Keratinocyte (primary cell): ENCODE measurements around the gene EIF5B. TPM values are rescaled to one million over a fixed set of nuclear protein-coding genes. Genes with fewer than 3 reads are reported as not detected.
"Not testable (repeated sequence)": the region's sequence is repeated elsewhere in the genome, so short reads cannot be mapped to it uniquely, and the experiment has no call there.

Experiments
- DNase-seq: peaks from one replicate; pipeline ENCODE4 v3.0.0-alpha.2; 2011; ENCODE audit warnings: low read depth, missing footprints, low spot score
- FAIRE-seq: peaks from 2 replicates; lab custom pipeline; 2011; peaks lifted over from hg19 to GRCh38; lab: Jason Lieb, UNC
- H2AFZ ChIP-seq: 2 replicates; pipeline ENCODE4 v1.6.0; 2012; ENCODE audit warnings: low read length, control low read depth, inconsistent platforms; ENCODE audit not compliant: control insufficient read depth
- H3K27ac ChIP-seq: 2 replicates; pipeline ENCODE4 v1.5.1; 2011; ENCODE audit warnings: low read length; ENCODE audit not compliant: control insufficient read depth, insufficient read depth
- H3K27me3 ChIP-seq: 3 replicates; pipeline ENCODE4 v1.6.0; 2011; ENCODE audit warnings: low read length; ENCODE audit not compliant: control insufficient read depth, insufficient read depth; ENCODE audit errors: extremely low read depth
- H3K36me3 ChIP-seq, 2 experiments: 2 replicates in 1 of 2; 3 replicates in 1 of 2; pipeline ENCODE4 v1.5.1; 2011; ENCODE audit warnings: low read length in 2 of 2, mild to moderate bottlenecking in 1 of 2; ENCODE audit not compliant: control insufficient read depth in 2 of 2, insufficient read depth in 2 of 2; ENCODE audit errors: extremely low read depth in 1 of 2
- H3K4me1 ChIP-seq: 3 replicates; pipeline ENCODE4 v1.5.1; 2011; ENCODE audit warnings: low read length; ENCODE audit not compliant: control insufficient read depth, insufficient read depth; ENCODE audit errors: extremely low read depth
- H3K4me2 ChIP-seq: 3 replicates; pipeline ENCODE4 v1.6.0; 2011; ENCODE audit warnings: low read depth, low read length; ENCODE audit not compliant: control insufficient read depth, insufficient read depth; ENCODE audit errors: extremely low read depth
- H3K4me3 ChIP-seq, 3 experiments: fragments of 200-600 bp in 1 of 3; sonication (generic) in 1 of 3; 2 replicates in 2 of 3; 3 replicates in 1 of 3; pipeline ENCODE4 v1.5.1; 2011 to 2016; ENCODE audit warnings: low read length in 3 of 3, mild to moderate bottlenecking in 3 of 3, control low read depth in 2 of 3, inconsistent platforms in 1 of 3, low read depth in 1 of 3, mixed read lengths in 1 of 3, mixed run types in 1 of 3, moderate library complexity in 1 of 3; ENCODE audit not compliant: control insufficient read depth in 2 of 3, insufficient read depth in 2 of 3; ENCODE audit errors: extremely low read depth in 1 of 3
- H3K79me2 ChIP-seq: 2 replicates; pipeline ENCODE4 v1.6.0; 2012; ENCODE audit warnings: low read length; ENCODE audit not compliant: control insufficient read depth, insufficient read depth
- H3K9ac ChIP-seq: 3 replicates; pipeline ENCODE4 v1.6.0; 2011; ENCODE audit warnings: low read length; ENCODE audit not compliant: control insufficient read depth, insufficient read depth; ENCODE audit errors: extremely low read depth
- H3K9me1 ChIP-seq: 3 replicates; pipeline ENCODE4 v1.6.0; 2011; ENCODE audit warnings: low read length; ENCODE audit not compliant: control insufficient read depth, insufficient read depth; ENCODE audit errors: extremely low read depth
- H3K9me3 ChIP-seq: 2 replicates; pipeline ENCODE4 v1.5.1; 2012; ENCODE audit warnings: low read depth, low read length; ENCODE audit not compliant: control insufficient read depth
- H4K20me1 ChIP-seq: 3 replicates; pipeline ENCODE4 v1.6.0; 2011; ENCODE audit warnings: low read length; ENCODE audit not compliant: control insufficient read depth, insufficient read depth; ENCODE audit errors: extremely low read depth
- CTCF ChIP-seq, 3 experiments: IDR thresholded peaks in 1 of 3; conservative IDR thresholded peaks in 1 of 3; optimal IDR thresholded peaks in 1 of 3; 2 replicates in 2 of 3; 3 replicates in 1 of 3; pipeline versions ENCODE3 to v1.5.1; 2011; ENCODE audit warnings: low read length in 3 of 3, mild to moderate bottlenecking in 3 of 3, moderate library complexity in 2 of 3, control low read depth in 1 of 3, inconsistent platforms in 1 of 3; ENCODE audit not compliant: insufficient read depth in 2 of 3; ENCODE audit errors: extremely low read depth in 1 of 3
- EZH2 ChIP-seq: IDR thresholded peaks from one replicate; pipeline ENCODE4 v1.6.1; 2012; ENCODE audit warnings: inconsistent platforms, mild to moderate bottlenecking, low read length, moderate library complexity
- dilution Hi-C: fragments of 300-500 bp; cut with MboI; formaldehyde crosslinking; loops from one replicate; pipeline ENCODE4 v1.7.0; 2020; ENCODE audit warnings: low sequenced_read_pairs; ENCODE audit not compliant: extremely low pct_ligation_motif_present
- polyA plus RNA-seq, 5 experiments: library from polyadenylated mRNA; depleted of rRNA in 3 of 5; stranded (reverse) in 3 of 5; stranded (forward) in 1 of 5; unstranded in 1 of 5; fragments of >200 nt; gene quantifications; 1 replicate in 1 of 5; 2 replicates in 3 of 5; 3 replicates in 1 of 5; pipeline versions ENCODE4 v1.2.1 to v1.2.3, GENCODE V29; 2011 to 2012; ENCODE audit warnings: missing spikeins in 2 of 5, low read depth in 1 of 5, low replicate concordance in 1 of 5

EIF5B gene
- polyA plus RNA-seq, 1 donor (not counting 4 experiments of a cell fraction or from before 2014, with no cell fraction given): 32.6 TPM

- Histone ChIP-seq H3K9ac (no peak overlapping the region), H3K4me2 (no peak overlapping the region), H3K27ac (no peak overlapping the region), H3K4me3 (no peak overlapping the region), H3K4me1 (peaks cover 17% of the 10 kb centered on the region), H3K79me2 (peaks cover 98% of the 10 kb centered on the region), H4K20me1 (peaks cover 19% of the 10 kb centered on the region), H2AFZ (no peak overlapping the region), H3K9me1 (no peaks in the 10 kb centered on the region), H3K9me3 (no peaks in the 10 kb centered on the region), H3K27me3 (no peaks in the 10 kb centered on the region), H3K36me3 (no peaks in the 10 kb centered on the region)
- DNase-seq (no peak), FAIRE-seq (no peak)
- dilution Hi-C loops: no loop called here
- no peak for TF ChIP-seq EZH2
- TF ChIP-seq CTCF (optimal IDR thresholded peaks at IDR 0.05 in 1 of 3, IDR thresholded peaks at IDR 0.05 in 1 of 3, conservative IDR thresholded peaks at IDR 0.05 in 1 of 3; ENCODE audit: extremely low read depth in 1 of 3, insufficient read depth in 2 of 3, low read length in 3 of 3): no peak
Observed at GRCh38 chr2:99342536-99342935, 5.3 kb downstream of the EIF5B start.

DNA sequence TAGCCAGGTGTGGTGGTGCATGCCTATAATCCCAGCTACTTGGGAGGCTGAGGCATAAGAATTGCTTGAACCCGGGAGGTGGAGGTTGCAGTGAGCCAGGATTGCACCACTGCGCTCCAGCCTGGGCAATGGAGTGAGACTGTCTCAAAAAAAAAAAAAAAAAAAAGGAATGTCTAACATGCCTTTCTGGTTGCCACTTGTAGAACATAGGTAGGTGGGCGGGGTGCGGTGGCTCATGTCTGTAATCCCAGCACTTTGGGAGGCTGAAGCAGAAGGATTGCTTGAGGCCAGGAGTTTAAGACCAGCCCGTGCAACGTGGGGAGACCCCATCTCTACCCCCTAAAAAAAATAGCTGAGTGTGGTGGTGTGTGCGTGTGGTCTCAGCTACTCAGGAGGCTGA lies 8.3 kb downstream of the EIF5B start:
- Histone ChIP-seq H4K20me1 (peaks cover 15% of the 10 kb centered on the region), H3K79me2 (peaks cover 99% of the 10 kb centered on the region)
- H3K9ac ChIP-seq, H3K4me3 ChIP-seq, H3K36me3 ChIP-seq, DNase-seq, H3K4me2 ChIP-seq, H3K27me3 ChIP-seq, H2AFZ ChIP-seq, H3K27ac ChIP-seq, dilution Hi-C loops, H3K4me1 ChIP-seq, H3K9me3 ChIP-seq, FAIRE-seq, H3K9me1 ChIP-seq: not testable (repeated sequence)

GRCh38 chr2:99346218-99346617 lies 9.0 kb downstream of the EIF5B start:
- dilution Hi-C loops: no loop called here
- Histone ChIP-seq H3K4me3 (no peak overlapping the region), H3K9me3 (no peaks in the 10 kb centered on the region), H3K79me2 (peaks cover 99% of the 10 kb centered on the region), H3K9me1 (no peaks in the 10 kb centered on the region), H3K27ac (no peak overlapping the region), H2AFZ (no peak overlapping the region), H3K36me3 (no peaks in the 10 kb centered on the region), H4K20me1 (peaks cover 9% of the 10 kb centered on the region), H3K4me2 (no peak overlapping the region), H3K4me1 (no peaks in the 10 kb centered on the region), H3K27me3 (no peaks in the 10 kb centered on the region), H3K9ac (no peak overlapping the region)
- DNase-seq (no peak), FAIRE-seq (no peak)
- TF ChIP-seq CTCF (optimal IDR thresholded peaks at IDR 0.05 in 1 of 3, IDR thresholded peaks at IDR 0.05 in 1 of 3, conservative IDR thresholded peaks at IDR 0.05 in 1 of 3; ENCODE audit: extremely low read depth in 1 of 3, insufficient read depth in 2 of 3, low read length in 3 of 3): no peak
- no peak for TF ChIP-seq EZH2
